DND-41 (cell line): ENCODE data around the gene MMP11.

Source experiments
- CTCF ChIP-seq: IDR thresholded peaks from 2 replicates; pipeline ENCODE4 v1.5.1; 2012; ENCODE audit warnings: borderline replicate concordance, low read length, moderate library complexity, mild to moderate bottlenecking; ENCODE audit not compliant: poor library complexity, severe bottlenecking; ENCODE audit errors: extremely low read depth
- EZH2 ChIP-seq: IDR thresholded peaks from 3 replicates; pipeline ENCODE4 v1.6.1; 2012; ENCODE audit warnings: borderline replicate concordance, low read depth, mild to moderate bottlenecking, moderate library complexity, low read length, inconsistent platforms; ENCODE audit not compliant: severe bottlenecking

GRCh38 chr22:23751441-23751996 lies 21.1 kb upstream of the MMP11 start:
- TF ChIP-seq CTCF (no peak), EZH2 (no peak)
